ENCODE measurements around the gene REM2.

- TF ChIP-seq CTCF (conservative IDR thresholded peaks at IDR 0.05; ENCODE audit: low read depth, low read length) (peak; percentile 68), POLR2A (IDR thresholded peaks at IDR 0.05; ENCODE audit: low read depth, low read length) (peak; percentile 88), SMC3 (IDR thresholded peaks at IDR 0.05; ENCODE audit: low read depth, low read length) (peak; percentile 58), RCOR1 (IDR thresholded peaks at IDR 0.05; ENCODE audit: insufficient replicate concordance, low read length) (no peak), CEBPB (IDR thresholded peaks at IDR 0.05; ENCODE audit: low read depth, low read length) (no peak), MAFK (IDR thresholded peaks at IDR 0.05; ENCODE audit: low read depth, low read length) (no peak; the same call in 1 of the 2 replicates), RFX5 (IDR thresholded peaks at IDR 0.05; ENCODE audit: low read depth, low read length) (no peak), RAD21 (IDR thresholded peaks at IDR 0.05; ENCODE audit: low read length) (peak; percentile 61), MXI1 (IDR thresholded peaks at IDR 0.05; ENCODE audit: borderline replicate concordance, low read depth, low read length) (no peak), CHD1 (IDR thresholded peaks at IDR 0.05; ENCODE audit: low read depth, low read length) (peak; percentile 43; the same call in 1 of the 2 replicates), FOS (IDR thresholded peaks at IDR 0.05; ENCODE audit: low read depth, low read length) (no peak)
- TF ChIP-seq, protein P1, sequence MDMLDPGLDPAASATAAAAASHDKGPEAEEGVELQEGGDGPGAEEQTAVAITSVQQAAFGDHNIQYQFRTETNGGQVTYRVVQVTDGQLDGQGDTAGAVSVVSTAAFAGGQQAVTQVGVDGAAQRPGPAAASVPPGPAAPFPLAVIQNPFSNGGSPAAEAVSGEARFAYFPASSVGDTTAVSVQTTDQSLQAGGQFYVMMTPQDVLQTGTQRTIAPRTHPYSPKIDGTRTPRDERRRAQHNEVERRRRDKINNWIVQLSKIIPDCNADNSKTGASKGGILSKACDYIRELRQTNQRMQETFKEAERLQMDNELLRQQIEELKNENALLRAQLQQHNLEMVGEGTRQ (IDR thresholded peaks at IDR 0.05; ENCODE audit: low read depth, low read length), result no peak
Measured at GRCh38 chr14:22836301-22837113, 46.5 kb upstream of the REM2 start, which contains the start of gene MMP14.
